Measurements from ENCODE around the gene TNNI3K. TPM values are rescaled to one million over a fixed set of nuclear protein-coding genes. Genes with fewer than 3 reads are reported as not detected.

The TNNI3K gene
- total and polyA plus RNA-seq, 2 of the 8 experiments (the other 6 are each of a cell fraction or from before 2014, with no cell fraction given): 0.41 to 0.48 TPM

GRCh38 chr1:74463333-74463988, 228.3 kb downstream of the TNNI3K start:
- no peak overlapping the region for H3K4me2 ChIP-seq (ENCODE audit: insufficient read depth in 1 of 2, low read depth in 2 of 2, low read length in 2 of 2)
- no peaks in the 10 kb centered on the region for H3K27me3 ChIP-seq (replicated peaks in 1 of 4; ENCODE audit: control insufficient read depth in 3 of 4, extremely low read depth in 1 of 4, insufficient read depth in 3 of 4, low read length in 3 of 4)
- POLR2A ChIA-PET (ENCODE audit: partially characterized antibody): no interaction called here
- H2BK5ac ChIP-seq (ENCODE audit: low read depth, low read length): no peak overlapping the region
- H3K56ac ChIP-seq (replicated peaks; ENCODE audit: insufficient read length, low read depth, low read length): no peak overlapping the region
- H4K8ac ChIP-seq (ENCODE audit: extremely low read depth, insufficient read depth, low read length): no peak overlapping the region
- CTCF ChIA-PET (ENCODE audit: partially characterized antibody): no interaction called here
- H3K4me1 ChIP-seq (replicated peaks in 1 of 4; ENCODE audit: control insufficient read depth in 3 of 4, insufficient read depth in 4 of 4, low read length in 3 of 4): no peaks in the 10 kb centered on the region; a peak in 1 of 7 replicates
- no peak overlapping the region for H4K5ac ChIP-seq (ENCODE audit: insufficient read length, low read depth, low read length)
- TF ChIP-seq SP2 (IDR thresholded peaks at IDR 0.05; ENCODE audit: low read length): no peak
- no peak for TF ChIP-seq POLR2AphosphoS5 (IDR thresholded peaks at IDR 0.05; ENCODE audit: low read depth, low read length)
- no peak for TF ChIP-seq BACH1 (IDR thresholded peaks at IDR 0.05; ENCODE audit: low read length)
- TF ChIP-seq GABPA (IDR thresholded peaks at IDR 0.05; ENCODE audit: borderline replicate concordance, insufficient read depth, low read length): no peak
- no peak for TF ChIP-seq RAD21 (IDR thresholded peaks at IDR 0.05 in 1 of 2, conservative IDR thresholded peaks at IDR 0.05 in 1 of 2; ENCODE audit: low read depth in 2 of 2, low read length in 2 of 2)
- TF ChIP-seq MAX (IDR thresholded peaks at IDR 0.05): no peak
- TF ChIP-seq TCF12 (IDR thresholded peaks at IDR 0.05; ENCODE audit: low read depth, low read length): no peak
- TF ChIP-seq GTF2F1 (IDR thresholded peaks at IDR 0.05; ENCODE audit: borderline replicate concordance, low read depth, low read length): no peak
- TF ChIP-seq TEAD4 (IDR thresholded peaks at IDR 0.05; ENCODE audit: low read depth, low read length): no peak
- no peak for TF ChIP-seq HDAC6 (IDR thresholded peaks at IDR 0.05; ENCODE audit: low read depth, low read length)
- TF ChIP-seq E2F6 (IDR thresholded peaks at IDR 0.05): no peak
- TF ChIP-seq BRCA1 (IDR thresholded peaks at IDR 0.05; ENCODE audit: low read depth, low read length): no peak
- no peak for TF ChIP-seq SIX5 (IDR thresholded peaks at IDR 0.05; ENCODE audit: low read depth, low read length)
- no peak for TF ChIP-seq SP4 (IDR thresholded peaks at IDR 0.05; ENCODE audit: low read length)
- H3K79me1 ChIP-seq (ENCODE audit: low read depth, low read length): no peaks in the 10 kb centered on the region
- no peak overlapping the region for H2BK15ac ChIP-seq (ENCODE audit: low read length)
- no peaks in the 10 kb centered on the region for H3K79me2 ChIP-seq (ENCODE audit: control insufficient read depth in 1 of 2, insufficient read depth in 2 of 2, low read length in 2 of 2)
- H3K23me2 ChIP-seq (ENCODE audit: low read depth, low read length): no peaks in the 10 kb centered on the region
- no peak for DNase-seq (ENCODE audit: low read depth in 1 of 2, low spot score in 2 of 2)
- H3K23ac ChIP-seq (ENCODE audit: insufficient read length): no peak overlapping the region
- no peak for FAIRE-seq
- no peak overlapping the region for H3K27ac ChIP-seq (ENCODE audit: low read depth, low read length)
- H3K9ac ChIP-seq (replicated peaks in 1 of 4; ENCODE audit: extremely low read depth in 1 of 4, low read depth in 3 of 4, low read length in 3 of 4): no peak overlapping the region
- no peak overlapping the region for H3K4ac ChIP-seq (replicated peaks; ENCODE audit: insufficient read length, low read depth, low read length)
- H2BK20ac ChIP-seq (ENCODE audit: low read length): no peak overlapping the region
- H3K18ac ChIP-seq (ENCODE audit: extremely low read depth, low read length): no peak overlapping the region
- H3K14ac ChIP-seq (ENCODE audit: insufficient read length): no peak overlapping the region
- H3K9me3 ChIP-seq (ENCODE audit: insufficient read depth in 2 of 2, low read depth in 1 of 2, low read length in 1 of 2): peaks cover 0 to 10% of the 10 kb centered on the region in 2 experiments; a peak in 1 of 4 replicates
- H3K4me3 ChIP-seq (ENCODE audit: extremely low read depth in 1 of 4, insufficient read depth in 2 of 4, low read depth in 3 of 4, low read length in 4 of 4): no peak overlapping the region
- H4K91ac ChIP-seq (replicated peaks; ENCODE audit: insufficient read length, low read length): no peak overlapping the region
- WGBS, 2 experiments (ENCODE audit: extremely low coverage in 1 of 2, insufficient coverage in 1 of 2, insufficient read length in 1 of 2, insufficient replicate concordance in 2 of 2, low coverage in 1 of 2, low lambda C conversion rate in 2 of 2, missing lambda C conversion rate in 1 of 2): 92% methylated on average over 9 of the region's 9 CpGs; no CpG with 5 or more reads in 1 of the 2 experiments
- H2BK120ac ChIP-seq (replicated peaks; ENCODE audit: low read depth, low read length): no peak overlapping the region
- H3K36me3 ChIP-seq (ENCODE audit: control insufficient read depth in 2 of 4, insufficient read depth in 4 of 4, low read length in 3 of 4): no peaks in the 10 kb centered on the region
- no peak overlapping the region for H2BK12ac ChIP-seq (ENCODE audit: low read depth, low read length)
- no peak overlapping the region for H2AFZ ChIP-seq (ENCODE audit: low read length)
- no peak overlapping the region for H2AK5ac ChIP-seq (ENCODE audit: low read depth, low read length)
- no peaks in the 10 kb centered on the region for H4K20me1 ChIP-seq (replicated peaks in 1 of 2; ENCODE audit: control insufficient read depth in 1 of 2, insufficient read depth in 2 of 2, low read length in 2 of 2)

All from H1 (cell line).